Left cardiac atrium (tissue), 4 donors: ENCODE measurements around the gene NDUFAF3. TPM values are rescaled to one million over a fixed set of nuclear protein-coding genes. Genes with fewer than 3 reads are reported as not detected.

Source experiments
- ATAC-seq, 2 donors: fragments of 200-7000 bp; cut with Tn5 transposase; one replicate each; pipeline ENCODE4 v1.9.1; 2020; ENCODE audit warnings: mild to moderate bottlenecking in 2 of 2, moderate library complexity in 2 of 2
- DNase-seq: peaks from one replicate; pipeline ENCODE4 v3.0.0-alpha.2; 2020
- intact Hi-C, 2 donors: fragments of 100-400 bp; cut with DNase I; formaldehyde crosslinking; loops; one replicate each; pipeline versions ENCODE4 v1.14.1 to v1.15.1; 2022 to 2023
- total RNA-seq, 2 donors: library from RNA; stranded (reverse); fragmentation: NEBNext Ultra II Directional; extraction: Animal tissue kit (Norgen Biotek cat#: 25700); gene quantifications; one replicate each; pipeline ENCODE4 v1.2.1, GENCODE V29; 2021
- donor health status: DM: no; HTN: yes; CAD: no.
- donor health status: DM: no; HTN: yes; CAD: no; lungs with severe emphysema.
- donor health status: DM: yes; HTN: yes; CAD: no.
- donor health status: Dilated cardiomyopathy.

Gene NDUFAF3
- total RNA-seq, 2 donors from 2014 or later: 135 to 138 TPM

- DNase-seq (no peak), ATAC-seq (no peak)
- intact Hi-C loops: no loop called here
Measured at GRCh38 chr3:49015765-49016164, 6.2 kb upstream of the NDUFAF3 start.

GRCh38 chr3:49016414-49017228 is 5.3 kb upstream of the NDUFAF3 start:
- intact Hi-C loops: no loop called here
- DNase-seq (no peak), ATAC-seq (no peak)

- intact Hi-C loops: no loop called here
- no peak for DNase-seq
- ATAC-seq: no peak
Measured at GRCh38 chr3:49017229-49017970, 4.5 kb upstream of the NDUFAF3 start.

DNA sequence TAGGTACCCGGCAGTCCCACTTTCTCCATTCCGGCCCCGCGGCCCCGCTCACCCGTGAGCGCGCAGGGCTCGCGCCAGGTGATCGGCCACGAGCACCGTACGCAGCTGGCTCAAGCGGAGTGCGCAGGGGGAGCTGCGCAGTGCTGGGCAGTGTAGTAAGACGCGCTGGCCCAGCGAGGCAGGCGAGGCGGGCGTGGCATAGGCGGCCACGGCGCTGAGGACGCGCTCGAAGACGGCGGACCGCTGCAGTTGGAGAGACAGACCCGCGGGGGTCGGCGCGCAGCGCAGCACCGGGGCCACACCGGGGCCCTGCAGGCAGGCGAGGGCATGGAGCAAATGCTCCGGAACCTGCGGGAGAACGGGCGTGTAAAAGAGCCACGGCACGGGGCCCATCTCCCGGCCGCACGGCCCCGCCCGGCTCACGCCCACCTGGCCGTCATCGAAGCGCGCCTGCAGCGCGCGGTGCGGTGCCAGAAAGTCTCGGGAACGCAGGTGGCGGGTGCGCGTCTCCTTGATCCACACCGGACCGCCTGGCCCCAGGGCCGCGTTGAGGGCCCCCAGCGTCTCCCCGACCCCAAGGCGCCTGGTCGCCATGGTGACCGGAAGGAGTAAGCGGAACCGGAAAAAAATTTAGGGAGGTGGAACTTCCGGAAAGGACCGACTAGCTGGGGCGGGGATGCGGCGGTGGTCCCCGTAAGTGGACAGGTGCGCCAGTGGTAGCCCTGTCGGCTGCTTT is 3.8 kb upstream of the NDUFAF3 start, which contains the start of gene DALRD3:
Gene DALRD3 (minus strand): TSS at position 610 of the 736 bp plus-strand sequence. CDS start 16 bp downstream, at position 594.
- peak; percentile 8 to 11 for ATAC-seq
- peak; percentile 72 for DNase-seq
- intact Hi-C loops: no loop called here

GRCh38 chr3:49018707-49019006 is 3.3 kb upstream of the NDUFAF3 start:
- intact Hi-C loops: no loop called here
- no peak for ATAC-seq

GRCh38 chr3:49019941-49020329 is 2.0 kb upstream of the NDUFAF3 start:
- DNase-seq: no peak
- no peak for ATAC-seq
- intact Hi-C loops: no loop called here

More at GRCh38 chr3:49018707-49019006, 3.3 kb upstream of the NDUFAF3 start:
- DNase-seq: no peak

- DNase-seq (peak; percentile 65), ATAC-seq (peak in 1 of 2 donors; percentile 2)
- intact Hi-C loops: no loop called here
Measured at GRCh38 chr3:49020330-49021212, 1.4 kb upstream of the NDUFAF3 start.

DNA sequence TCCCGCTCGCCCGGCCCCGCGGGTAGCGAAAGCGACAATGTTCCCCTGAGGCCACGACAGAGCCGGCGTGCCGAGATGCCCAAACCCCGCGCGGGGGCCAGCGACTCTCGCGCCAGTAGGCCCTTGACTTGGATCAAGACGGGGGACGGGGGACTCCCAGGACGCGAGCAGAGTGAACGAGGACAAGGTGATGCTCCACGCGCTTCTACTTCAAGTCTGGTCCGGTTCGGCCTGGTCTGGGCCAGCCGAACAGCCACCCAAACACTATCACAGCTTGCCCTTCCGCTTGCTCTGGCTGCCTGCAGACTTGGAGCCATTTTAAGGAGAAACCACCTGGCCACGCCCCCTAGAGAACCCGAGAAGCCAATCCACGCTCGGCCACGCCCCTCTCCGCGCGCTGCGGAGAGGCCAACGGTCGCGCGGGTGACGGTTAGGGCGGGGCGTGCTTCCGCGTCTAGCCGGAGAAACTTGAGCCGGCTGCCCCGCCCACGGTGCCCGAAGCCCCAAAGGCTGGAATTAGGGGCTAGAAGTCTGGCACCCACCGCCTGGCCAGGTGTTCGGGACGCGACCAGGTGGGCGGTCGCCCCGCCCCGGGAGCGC is 608 bp upstream of the NDUFAF3 start:
- DNase-seq: peak; percentile 100
- peak; percentile 89 to 91 for ATAC-seq
- intact Hi-C loops: no loop called here

- ATAC-seq (no peak), DNase-seq (no peak)
- intact Hi-C loops: no loop called here
Measured at GRCh38 chr3:49022688-49023171, 809 bp downstream of the NDUFAF3 start.

DNA sequence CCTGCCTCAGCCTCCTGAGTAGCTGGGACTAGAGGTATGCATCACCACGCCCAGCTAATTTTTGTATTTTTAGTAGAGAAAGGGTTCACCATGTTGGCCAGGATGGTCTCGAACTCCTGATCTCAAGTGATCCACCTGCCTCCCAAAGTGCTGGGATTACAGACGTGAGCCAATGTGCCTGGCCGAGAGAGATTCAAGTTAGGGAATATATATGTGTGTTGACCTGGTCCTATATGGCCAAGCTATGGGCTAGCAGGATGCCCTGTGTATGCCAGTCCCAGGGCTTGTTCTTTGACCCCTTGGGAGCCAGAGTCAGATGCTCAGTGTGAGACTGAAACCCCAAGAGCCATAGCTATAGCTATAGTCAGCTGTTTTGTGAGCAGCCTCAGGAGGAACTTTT is 1.9 kb downstream of the NDUFAF3 start:
- no peak for DNase-seq
- intact Hi-C loops: no loop called here
- ATAC-seq: no peak

DNA sequence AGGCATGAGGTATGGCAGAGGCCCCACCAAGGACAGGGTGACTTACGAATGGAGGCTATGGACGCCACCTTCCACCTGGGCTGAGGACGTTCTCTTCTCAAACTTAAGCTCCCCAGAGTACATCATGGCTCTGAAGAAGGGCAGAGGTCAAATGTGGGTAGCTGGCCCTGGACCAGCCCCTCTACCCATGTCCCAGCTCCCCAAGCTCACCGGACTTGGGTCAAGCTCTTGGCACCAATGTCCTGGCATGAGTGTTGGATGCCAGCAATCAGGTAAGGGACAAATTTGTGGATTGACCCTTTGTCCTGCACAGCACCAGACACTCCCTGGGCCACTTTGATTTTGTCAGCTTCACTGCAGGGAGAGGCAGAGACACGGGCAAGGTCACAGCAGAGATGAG is 2.5 kb downstream of the NDUFAF3 start:
- ATAC-seq (no peak), DNase-seq (no peak)
- intact Hi-C loops: no loop called here

DNA sequence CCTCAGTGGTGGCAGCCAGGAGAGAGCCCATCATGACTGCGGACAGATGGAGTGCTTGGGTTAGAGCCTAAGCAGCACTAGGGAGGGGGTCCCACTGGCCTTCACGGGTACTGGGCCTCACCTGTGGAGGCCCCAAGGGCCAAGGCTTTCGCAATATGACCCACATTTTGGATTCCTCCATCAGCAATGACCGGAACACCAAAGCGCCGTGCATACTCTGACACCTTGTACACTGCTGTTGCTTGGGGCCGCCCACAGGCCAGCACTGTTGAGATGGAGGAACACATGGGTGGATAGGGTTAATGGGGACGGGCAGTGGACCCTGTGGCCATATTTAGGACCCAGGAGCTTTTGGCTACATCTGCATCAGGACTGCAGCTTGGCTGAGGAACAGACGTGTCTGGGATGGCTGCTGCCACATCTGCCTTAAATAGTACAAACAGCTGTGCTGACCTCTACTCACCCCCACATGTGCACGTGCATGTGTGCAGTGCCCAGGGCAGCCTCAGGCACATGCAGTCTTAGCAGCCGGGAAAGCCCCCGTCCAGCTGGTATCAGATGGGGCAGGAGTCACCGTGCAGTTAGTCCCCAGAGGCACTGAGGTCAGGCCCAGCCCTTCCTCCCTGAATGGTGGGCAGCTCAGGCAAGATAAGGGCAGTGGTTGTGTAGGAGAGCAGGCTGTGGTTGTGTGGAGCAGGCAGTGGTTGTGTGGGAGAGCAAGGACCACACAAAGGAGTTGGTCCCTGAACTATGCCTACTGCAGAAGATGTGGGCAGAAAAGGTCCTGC is 3.3 kb downstream of the NDUFAF3 start:
- ATAC-seq (no peak), DNase-seq (no peak)
- intact Hi-C loops: no loop called here

GRCh38 chr3:49025793-49026520 is 4.0 kb downstream of the NDUFAF3 start:
- no peak for DNase-seq
- ATAC-seq: no peak
- intact Hi-C loops: no loop called here

GRCh38 chr3:49026536-49026935 is 4.6 kb downstream of the NDUFAF3 start:
- intact Hi-C loops: no loop called here
- no peak for ATAC-seq
- DNase-seq: no peak

DNA sequence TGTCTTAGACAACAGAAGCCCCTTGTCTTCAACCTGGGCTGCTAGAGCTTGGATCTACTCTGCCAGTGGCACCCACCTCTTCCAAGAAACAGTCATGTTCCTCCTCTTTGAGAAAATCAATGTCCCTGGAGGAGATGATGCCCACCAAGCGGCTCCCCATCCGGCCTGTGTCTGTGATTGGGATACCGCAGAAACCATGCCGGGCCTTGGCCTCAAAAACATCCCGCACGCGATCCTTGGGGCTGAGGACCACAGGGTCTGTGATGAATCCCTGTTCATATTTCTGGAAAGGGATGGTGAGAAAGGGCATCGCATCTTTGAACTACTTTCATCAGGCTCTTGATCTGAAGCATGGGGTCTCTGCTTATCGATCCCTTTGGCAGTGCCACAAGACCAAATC is 5.7 kb downstream of the NDUFAF3 start:
- DNase-seq: no peak
- intact Hi-C loops: no loop called here
- no peak for ATAC-seq

DNA sequence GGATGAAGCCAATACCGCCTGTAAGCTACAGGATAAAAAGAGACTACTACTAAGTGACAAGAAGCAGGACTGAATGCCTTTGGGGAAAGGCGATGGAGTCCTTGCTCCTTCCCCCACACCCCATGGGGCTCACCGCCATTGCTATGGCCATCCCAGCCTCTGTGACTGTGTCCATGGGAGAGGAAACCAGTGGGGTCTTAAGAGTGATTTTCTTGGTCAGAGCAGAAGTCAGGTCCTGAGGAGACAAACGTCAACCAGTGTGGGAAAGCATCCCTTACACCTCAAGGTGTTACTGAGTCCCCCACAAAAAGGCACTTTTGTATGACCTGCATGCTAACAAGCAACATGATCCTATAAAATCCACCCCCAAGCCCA is 6.4 kb downstream of the NDUFAF3 start:
- intact Hi-C loops: no loop called here
- no peak for DNase-seq
- ATAC-seq: no peak
